Activated gamma-delta T cell treated with anti-CD3 and anti-CD28 coated beads, Interleukin-2, amount 50 U/mL, for 16 hours (primary cell): ENCODE data around the gene VTCN1.
"Not testable (repeated sequence)": the region's sequence is repeated elsewhere in the genome, so short reads cannot be mapped to it uniquely, and the experiment has no call there.

ENCODE experiments used
- DNase-seq: peaks from one replicate; pipeline ENCODE4 v3.0.0-alpha.2; 2020; ENCODE audit warnings: low read depth

Gene VTCN1, protein sequence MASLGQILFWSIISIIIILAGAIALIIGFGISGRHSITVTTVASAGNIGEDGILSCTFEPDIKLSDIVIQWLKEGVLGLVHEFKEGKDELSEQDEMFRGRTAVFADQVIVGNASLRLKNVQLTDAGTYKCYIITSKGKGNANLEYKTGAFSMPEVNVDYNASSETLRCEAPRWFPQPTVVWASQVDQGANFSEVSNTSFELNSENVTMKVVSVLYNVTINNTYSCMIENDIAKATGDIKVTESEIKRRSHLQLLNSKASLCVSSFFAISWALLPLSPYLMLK

DNA sequence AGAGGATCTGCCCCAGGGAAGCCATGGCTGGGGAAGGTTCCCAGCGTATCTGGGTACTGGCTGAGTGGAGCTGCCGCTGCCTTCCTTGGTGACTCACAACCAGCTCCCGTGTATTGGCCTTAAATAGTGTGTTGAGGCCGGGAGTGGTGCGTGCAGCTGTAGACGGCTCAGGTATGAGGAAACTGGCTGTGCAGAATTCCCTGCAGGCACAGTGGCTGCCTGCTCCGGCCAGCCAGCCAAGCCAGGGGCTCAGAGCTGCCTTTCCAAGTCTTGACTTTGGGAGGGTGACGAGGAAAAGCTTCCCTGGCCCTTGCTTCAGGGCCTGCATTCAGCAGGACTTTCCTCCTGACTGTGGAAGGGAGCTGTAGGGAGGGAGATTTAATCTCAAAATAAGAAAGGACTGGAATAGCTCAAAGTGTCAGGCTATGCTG is at the start of gene VTCN1:
Gene VTCN1, minus strand, starts transcription at position 97 of the 431 bp plus-strand sequence. Its CDS starts 72 bp downstream, at position 25.
- DNase-seq: no peak

DNA sequence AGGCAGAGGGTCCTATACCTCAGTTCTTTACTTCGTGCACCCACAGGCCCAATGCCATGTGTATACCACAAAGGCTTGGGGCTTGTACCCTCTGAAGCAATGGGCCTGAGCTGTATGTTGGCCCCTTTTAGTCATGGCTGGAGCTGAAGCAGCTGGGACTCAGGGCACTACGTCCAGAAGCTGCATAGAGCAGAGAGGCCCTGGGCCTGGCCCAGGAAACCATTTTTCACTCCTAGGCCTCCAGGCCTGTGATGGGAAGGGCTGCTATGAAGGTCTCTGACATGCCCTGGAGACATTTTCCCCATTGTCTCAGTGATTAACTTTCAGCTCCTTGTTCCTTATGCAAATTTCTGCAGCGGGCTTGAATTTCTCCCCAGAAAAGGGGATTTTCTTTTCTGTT is 48.1 kb upstream of the VTCN1 start:
- DNase-seq: no peak

DNA sequence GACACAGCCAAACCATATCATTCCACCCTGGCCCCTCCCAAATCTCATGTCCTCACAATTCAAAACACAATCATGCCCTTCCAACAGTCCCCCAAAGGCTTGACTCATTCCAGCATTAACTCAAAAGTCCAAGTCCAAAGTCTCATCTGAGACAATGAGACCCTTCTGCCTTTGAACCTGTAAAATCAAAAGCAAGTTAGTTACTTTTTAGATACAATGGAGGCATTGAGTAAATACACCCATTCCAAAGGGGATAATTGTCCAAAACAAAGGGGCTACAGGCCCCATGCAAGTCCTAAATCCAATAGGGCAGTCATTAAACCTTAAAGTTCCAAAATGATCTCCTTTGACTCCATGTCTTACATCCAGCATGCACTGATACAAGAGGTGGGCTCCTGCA is 47.3 kb upstream of the VTCN1 start:
- DNase-seq: not testable (repeated sequence)

DNA sequence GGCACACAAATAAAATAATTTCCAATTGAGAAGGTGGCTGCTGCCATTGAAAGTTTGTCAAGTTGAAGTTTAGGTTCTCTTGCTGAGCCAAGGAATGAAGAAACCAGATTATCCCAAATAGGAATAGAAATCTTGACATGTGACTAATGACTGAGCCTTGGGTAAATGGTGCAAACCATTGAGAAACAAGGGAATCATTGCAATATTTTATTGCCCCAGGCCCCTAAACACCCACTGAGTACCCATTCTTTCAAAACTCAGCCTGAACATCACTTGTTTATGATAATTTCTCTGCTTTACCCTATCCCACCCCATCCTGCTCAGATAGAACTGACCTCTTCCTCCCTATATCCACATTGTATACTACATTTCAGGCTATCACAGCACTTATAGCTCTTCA is 46.6 kb upstream of the VTCN1 start:
- DNase-seq: no peak

DNA sequence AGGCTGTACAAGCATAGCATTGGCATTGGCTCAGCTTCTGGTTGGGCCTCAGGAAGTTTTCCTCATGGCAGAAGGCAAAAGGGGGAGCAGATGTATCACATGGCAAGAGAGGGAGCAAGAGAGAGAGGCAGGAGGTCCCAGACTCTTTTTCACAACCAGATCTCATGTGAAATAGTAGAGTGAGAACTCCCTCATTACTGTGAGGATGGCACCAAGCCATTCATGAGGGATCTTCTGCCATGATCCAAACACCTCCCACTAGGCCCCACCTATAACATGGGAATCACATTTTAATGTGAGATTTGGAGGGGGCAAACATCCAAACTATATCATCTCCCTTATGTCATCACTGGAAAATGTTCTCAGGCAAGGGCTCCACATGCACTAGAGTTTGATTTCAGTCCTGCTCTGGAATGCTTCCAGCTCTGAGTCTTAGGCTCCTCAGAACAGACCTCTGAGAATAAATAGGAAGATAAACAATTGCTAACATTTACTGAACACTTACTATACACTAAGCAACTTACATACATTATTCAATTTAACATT is 39.4 kb upstream of the VTCN1 start:
- DNase-seq: no peak

DNA sequence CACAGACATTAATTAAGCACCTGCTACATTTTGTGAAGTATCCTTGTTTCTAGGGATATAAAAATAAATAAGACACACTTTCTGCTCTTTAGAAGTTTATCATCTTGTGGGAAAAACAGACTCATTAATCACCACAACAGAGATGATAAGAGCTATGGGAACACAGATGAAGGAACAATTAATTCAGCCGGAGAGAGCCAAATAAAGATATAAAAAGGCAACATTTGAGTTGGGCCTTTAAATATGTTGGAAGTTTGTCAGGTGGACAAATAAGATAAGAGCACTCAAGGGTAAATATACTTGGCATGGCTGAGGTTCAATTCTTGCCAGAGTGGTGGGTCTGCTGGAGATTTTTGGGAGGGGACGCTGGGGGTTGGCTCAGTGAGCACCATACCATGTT is 34.2 kb upstream of the VTCN1 start:
- no peak for DNase-seq

DNA sequence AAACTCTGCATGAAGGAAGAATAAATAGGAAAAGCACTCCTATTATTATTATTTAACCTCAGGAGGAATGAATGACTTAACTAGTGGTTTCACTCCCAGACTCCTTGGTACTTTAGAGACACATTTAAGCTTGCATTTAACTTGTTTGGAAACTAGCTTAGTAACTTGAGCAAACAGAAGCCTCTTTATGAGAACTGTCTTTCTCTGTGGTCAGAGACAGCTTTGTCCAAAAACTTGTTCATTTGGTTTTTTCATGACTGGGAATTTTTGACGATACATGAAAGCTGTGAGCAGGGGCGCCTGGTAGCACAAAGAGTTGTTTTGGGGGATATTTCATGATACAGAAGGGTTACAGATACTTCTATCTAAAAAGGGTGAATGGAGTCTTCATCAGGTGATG is 33.6 kb upstream of the VTCN1 start:
- no peak for DNase-seq

DNA sequence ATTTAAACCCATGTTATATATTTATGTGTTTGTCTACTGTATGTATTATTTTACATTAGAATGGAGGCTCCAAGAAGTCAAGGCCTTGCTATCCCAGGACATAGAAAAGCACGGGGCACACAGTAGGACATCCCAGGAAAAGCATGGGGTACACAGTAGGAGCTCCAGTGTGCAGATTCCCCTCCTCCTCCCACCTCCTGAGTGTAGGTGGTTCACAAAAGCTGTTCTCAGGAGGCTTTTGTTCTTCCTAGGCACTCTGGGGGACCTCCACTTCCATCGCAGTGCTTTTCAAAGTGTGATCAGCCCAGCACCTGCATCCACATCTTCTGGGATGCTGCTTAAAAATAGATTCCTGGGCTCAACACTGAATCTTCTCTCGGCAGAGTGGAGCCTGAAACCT is 30.8 kb upstream of the VTCN1 start:
- no peak for DNase-seq

DNA sequence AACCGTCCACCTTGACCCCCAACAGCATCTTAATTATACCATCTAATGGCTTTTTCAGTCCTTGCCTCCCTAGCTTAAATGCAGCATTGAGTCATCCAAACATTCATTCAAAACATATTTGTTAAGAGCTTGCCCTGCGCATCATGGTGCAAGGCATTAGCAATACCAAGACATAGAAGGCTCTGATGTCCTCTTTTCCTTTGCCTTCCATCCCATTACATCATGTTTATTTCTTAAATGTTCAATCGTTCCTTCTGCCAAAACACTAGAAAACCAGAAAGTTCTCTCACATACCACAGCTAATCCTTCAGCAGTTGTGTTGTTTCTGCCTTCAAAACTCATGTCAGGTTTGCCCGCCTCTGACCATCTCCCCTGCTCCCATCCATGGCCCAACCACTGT is 29.8 kb upstream of the VTCN1 start:
- no peak for DNase-seq

DNA sequence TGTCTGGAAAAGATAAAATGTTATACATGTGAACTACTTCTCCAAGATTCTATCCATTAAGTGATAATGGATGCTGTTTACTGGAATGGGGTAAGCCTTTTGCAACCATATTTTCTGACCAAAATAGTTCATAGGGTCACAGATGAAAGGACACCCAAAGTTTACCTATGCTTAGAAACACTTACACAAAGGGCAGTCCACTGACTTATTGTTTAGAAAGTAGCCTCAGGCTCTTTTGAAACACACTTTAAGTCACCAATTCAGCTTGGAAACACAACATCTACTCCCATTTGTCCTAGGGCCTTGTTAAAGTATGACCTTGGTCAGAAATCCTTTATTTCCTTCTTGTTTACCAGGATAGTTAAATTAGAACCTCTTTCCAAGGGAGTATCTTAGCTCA is 28.7 kb upstream of the VTCN1 start:
- no peak for DNase-seq

DNA sequence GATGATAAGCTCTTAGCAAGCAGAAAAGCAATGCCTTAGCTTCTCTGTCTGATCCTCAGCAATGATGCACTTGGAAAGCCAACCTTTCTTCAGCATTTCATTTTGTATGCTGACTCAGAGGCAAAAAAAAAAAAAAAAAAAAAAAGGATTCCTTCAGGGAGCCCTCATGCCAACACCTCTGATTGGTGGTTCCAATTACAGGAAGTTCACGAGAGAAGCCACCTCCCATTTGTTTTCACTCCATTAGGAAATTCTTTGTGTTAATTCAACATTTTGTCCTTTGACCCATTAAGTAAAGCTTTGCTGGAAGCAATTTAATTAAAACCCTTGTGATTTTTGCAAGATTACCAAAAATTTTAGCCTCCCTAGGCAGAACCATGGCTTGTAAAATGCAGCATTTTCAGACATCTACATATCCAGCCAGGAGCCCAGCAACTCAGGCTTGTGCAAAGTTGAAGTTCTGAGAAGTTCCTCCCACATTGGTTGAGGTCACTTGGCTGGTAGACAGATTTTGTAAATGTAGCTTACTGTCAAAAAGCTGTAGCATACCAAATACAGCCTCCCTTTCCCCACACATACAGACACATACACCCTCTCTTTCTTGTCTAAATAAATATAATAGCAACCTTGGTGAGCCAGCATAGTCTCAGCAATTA is 27.1 kb upstream of the VTCN1 start:
- DNase-seq: no peak

DNA sequence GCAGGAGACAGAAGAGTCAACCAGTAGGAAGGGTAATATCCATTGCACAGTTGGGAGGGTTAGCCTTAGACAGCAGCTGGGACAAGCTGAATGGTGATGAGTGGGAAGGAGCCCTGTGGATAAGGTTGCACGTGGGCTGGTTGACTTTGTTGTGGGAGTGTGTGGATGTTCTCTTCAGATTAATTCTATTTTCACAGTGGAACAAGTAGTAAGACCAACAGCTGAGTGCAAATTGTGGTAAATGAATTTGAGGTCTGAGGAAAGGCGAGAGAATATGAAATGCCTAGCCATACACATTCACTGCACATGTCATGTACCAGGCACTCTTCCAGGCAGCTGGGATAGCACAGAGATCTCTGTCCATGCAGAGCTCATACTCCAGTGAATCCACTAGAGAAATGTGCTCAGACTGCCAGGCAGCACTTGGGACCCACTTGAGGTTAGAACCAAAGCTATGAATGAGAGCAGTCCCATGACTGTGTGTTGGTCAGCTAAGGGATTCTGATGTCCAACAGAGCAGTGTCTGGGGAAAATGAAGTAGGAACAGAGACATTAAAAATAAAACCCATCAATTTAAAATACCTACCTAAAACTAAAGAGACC is 25.2 kb upstream of the VTCN1 start:
- no peak for DNase-seq

DNA sequence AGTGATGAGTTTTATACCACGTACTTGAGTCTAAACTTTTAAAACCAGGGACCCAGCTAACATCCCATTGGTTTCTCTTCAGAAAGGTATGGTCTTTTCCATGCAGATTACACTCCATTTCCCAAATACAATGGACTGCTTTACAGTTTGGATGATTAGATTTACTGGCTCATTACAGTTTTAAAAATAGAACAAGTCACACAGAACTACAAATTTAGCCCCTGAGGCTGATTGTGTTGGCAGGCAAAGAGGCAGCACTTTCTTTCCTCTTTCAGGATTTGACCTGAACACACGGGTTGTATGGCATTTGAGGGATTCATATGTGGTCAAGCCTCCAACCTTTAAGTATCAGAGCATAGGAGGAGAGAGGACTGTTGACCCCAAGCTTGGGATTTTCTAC is 21.8 kb upstream of the VTCN1 start:
- DNase-seq: no peak

DNA sequence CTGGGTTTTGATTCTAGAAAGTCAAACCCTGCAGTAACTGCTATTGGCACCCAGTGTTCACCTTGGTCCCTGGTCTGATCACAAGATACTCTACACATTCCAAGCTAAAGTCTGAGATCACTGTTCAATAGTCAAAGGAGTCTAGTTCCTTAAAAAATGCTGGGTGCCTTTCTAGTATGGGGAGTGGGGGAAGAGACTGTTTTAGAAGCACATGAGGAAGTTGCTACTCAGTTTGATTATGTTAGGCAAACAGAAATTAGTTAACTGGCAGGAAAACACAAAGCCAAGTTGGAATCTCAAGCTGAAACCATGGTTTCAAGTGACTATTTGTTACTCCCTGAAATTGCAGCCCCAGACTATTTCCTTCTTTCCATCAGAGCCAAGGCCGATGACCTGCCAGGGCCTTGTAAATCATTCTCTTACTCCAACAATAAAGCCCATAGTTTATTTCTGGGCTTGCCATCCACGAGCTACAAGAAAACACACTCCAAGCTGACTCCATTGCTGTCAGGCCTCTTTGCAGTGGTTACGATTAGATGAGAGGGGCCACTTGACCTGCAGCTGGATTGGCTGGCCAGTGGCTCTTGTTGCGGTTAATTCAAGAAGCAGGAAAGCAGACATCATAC is 21.1 kb upstream of the VTCN1 start:
- no peak for DNase-seq

DNA sequence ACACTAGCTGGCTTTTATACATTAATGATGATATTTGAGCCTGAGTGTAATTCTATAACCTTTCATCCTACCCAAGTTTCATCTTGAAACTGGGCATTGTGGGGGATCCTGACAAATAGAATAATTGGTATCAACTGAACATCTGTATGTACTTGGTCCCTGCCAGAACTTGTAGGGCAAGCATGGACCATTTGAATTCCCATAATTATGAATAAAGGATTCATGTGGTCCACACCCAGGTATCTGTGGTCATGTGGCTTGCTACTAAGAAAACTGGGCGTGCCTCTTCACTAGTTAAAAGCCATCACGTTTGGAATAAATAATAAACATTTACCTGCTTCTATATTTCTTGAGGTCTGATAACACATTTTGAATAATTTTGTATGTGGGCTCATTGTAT is 20.6 kb upstream of the VTCN1 start:
- DNase-seq: no peak

DNA sequence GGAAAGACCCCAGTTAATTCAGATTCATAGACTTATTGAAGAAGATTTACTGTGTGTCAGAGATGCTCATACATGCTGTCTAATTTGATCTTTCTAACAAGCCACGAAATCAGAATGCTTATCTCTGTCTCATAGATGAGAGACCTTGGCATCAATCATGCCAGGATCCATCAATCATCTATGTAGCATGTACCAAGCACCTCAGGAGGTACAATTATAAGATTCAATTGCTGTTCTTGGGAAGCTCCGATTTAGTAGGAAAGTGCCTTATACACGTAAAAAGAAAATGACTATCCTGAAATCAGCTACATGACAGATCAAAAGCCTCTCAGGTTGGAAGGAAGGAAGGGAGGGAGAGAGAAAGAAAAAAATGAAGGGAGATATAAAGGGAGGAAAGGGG is 18.5 kb upstream of the VTCN1 start:
- no peak for DNase-seq

DNA sequence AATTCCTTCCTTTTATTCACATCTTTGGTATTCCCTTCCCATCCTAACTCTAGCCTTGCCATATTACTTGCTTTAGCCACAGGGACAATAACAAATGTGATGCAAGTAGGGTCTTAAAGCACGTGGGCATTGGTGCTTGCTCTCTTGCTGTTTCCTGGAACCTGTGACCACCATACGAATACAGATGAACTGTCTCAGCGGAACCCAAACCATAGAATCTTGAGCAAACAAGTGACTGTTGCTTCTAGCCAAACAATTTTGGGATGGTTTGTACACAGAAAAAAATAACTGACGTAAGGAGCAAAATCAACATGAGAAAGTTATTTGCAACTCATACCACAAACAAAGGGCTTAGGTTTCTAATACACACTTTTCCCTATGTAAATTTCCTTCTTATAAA is 15.2 kb upstream of the VTCN1 start:
- no peak for DNase-seq

DNA sequence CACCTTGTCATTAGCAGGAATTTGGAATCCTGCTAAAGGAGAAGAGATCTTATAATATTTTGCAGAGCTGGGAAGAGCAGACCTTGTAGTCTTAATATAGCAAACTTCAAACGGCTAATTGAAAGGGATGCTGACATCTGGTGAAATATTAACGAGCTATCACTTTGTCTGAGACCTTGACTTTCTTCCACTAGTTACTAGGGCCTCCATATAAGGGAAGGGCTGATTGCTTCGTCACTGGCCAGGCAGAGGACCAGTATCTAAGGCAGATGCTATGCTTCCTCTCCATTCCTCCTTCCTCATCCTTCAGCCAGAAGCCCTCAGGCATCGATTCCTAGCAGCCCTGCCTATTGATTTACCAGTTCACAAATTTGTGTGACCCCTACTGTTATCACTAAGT is 6.0 kb upstream of the VTCN1 start:
- no peak for DNase-seq

DNA sequence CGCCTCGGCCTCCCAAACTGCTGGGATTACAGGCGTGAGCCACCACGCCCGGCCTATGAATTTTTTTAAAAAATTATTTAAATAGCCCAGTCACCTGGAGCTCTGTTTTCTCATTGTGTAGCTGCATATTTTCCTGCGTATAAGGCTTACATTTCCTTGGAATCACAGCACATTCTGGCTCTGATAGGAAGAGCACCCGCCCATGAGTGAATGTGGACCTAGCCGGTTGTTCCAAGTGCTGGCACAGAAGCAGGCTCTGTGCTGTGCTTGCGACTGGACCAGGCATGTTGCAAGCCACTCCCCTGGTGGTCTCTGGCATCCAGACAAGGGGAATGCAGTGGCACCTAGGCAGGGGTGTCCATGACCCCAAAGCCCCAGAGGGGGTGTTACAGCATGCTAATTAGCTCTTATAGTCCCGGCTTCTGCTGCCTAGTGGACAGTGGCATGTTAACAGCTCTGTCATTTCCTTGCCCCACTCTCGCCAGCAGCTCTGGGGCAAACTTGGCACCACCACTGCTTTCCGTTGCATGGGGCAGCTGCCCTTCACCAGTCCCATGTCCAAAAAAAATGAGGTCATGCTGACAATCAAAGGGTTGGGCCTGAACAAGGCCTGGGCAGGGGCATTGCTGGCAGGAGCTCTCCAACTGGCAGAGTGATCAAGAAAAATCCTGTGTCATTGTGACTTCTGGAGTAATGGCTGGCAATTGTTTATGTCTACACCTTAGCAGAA is 5.2 kb upstream of the VTCN1 start:
- DNase-seq: no peak

DNA sequence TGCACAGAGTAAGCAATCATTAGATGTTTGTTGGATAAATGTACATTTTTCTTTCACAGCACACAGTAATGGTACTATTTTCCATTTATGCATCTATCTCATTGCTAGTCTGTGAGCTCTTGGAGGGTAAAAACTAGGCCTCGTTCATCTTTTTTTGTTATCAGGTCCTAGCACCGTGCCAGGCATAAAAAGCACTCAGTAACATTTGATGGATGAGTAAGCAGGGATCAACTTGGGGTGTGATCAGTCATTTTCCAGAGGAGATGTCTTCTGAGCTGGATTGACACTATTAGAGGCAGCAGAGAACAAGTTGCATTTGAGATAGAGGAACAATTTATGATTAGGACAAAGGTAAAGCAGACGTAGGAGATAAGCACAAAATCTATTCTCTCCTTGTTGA is 4.3 kb upstream of the VTCN1 start:
- DNase-seq: no peak

DNA sequence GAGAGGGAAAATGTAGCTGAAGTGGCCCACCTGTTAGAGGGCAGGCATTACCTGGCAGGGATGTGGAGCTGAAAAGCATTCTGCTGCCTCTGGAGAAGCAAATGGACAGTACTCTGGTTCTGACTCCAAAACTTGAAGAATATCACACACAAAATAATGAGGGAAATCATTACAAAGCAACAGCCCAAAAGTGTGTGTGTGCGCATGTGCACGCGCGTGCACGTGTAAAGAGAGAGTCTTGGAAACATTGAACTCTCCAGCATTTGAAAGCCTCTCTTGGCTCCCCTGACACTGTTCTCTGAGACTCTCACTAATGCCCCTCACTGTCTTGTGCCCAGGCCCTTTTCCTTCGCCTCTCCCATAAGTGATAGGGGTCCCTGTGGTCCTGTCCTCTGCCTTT is 2.3 kb upstream of the VTCN1 start:
- no peak for DNase-seq

DNA sequence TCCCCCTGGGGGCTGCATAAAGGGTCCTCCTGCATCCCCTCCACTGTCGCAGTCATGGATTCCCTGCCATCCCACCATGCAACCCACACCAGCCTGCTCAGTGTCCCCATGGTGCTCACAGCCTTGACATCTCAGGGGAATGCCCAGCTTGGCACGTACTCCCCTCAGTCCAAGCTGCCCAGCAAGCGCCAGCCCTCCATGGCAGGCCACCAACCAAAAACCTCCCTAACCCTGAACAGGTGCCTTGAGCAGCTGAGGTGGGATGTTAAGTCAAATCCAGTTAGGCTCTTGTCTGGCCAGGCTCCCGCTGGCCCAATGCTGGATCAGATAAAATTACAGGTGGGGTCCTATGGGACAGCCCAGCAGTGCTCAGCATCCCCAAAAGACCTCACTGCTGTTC is 341 bp downstream of the VTCN1 start:
- no peak for DNase-seq
